ACC112 (cell line): ENCODE measurements around the gene EMC10.

Experiments
- H2AFZ ChIP-seq: fragments of 200-600 bp; sonication (generic); one replicate; pipeline ENCODE4 v1.6.0; 2017; ENCODE audit warnings: antibody characterized with exemption, low read length; ENCODE audit not compliant: unreplicated experiment
- H3K27ac ChIP-seq: fragments of 200-600 bp; sonication (generic); 2 replicates; pipeline ENCODE4 v1.5.1; 2014; ENCODE audit warnings: low read depth, mild to moderate bottlenecking, antibody characterized with exemption, low read length, moderate library complexity
- H3K27me3 ChIP-seq: fragments of 200-600 bp; sonication (generic); 2 replicates; pipeline ENCODE4 v1.6.1; 2014; ENCODE audit warnings: mild to moderate bottlenecking, antibody characterized with exemption, low read length, moderate library complexity, mixed read lengths; ENCODE audit not compliant: insufficient read depth
- H3K36me3 ChIP-seq: fragments of 200-600 bp; sonication (generic); 2 replicates; pipeline ENCODE4 v1.6.1; 2016; ENCODE audit warnings: mild to moderate bottlenecking, antibody characterized with exemption, low read length, moderate library complexity, mixed read lengths; ENCODE audit not compliant: insufficient read depth
- H3K4me1 ChIP-seq: fragments of 200-600 bp; sonication (generic); one replicate; pipeline ENCODE4 v1.6.1; 2016; ENCODE audit warnings: low read length, mixed read lengths; ENCODE audit not compliant: insufficient read depth, unreplicated experiment, control insufficient read depth
- H3K4me3 ChIP-seq: fragments of 200-600 bp; sonication (generic); 2 replicates; pipeline ENCODE4 v1.5.1; 2014; ENCODE audit warnings: mild to moderate bottlenecking, low read depth, low read length
- H3K79me2 ChIP-seq: fragments of 200-600 bp; sonication (generic); one replicate; pipeline ENCODE4 v1.6.0; 2016; ENCODE audit warnings: low read length; ENCODE audit not compliant: control insufficient read depth, unreplicated experiment, insufficient read depth

EMC10 gene

GRCh38 chr19:50490411-50490811 is 14.1 kb downstream of the EMC10 start:
- no peak overlapping the region for H2AFZ ChIP-seq
- peaks cover 49% of the 10 kb centered on the region for H3K27me3 ChIP-seq
- H3K79me2 ChIP-seq: no peaks in the 10 kb centered on the region
- no peaks in the 10 kb centered on the region for H3K4me1 ChIP-seq
- H3K4me3 ChIP-seq: no peak overlapping the region
- no peak overlapping the region for H3K27ac ChIP-seq
- 0 out of 2 replicates have a peak, but pooled peaks cover 4% of the 10 kb centered on the region for H3K36me3 ChIP-seq

- Histone ChIP-seq H2AFZ (no peak overlapping the region), H3K79me2 (no peaks in the 10 kb centered on the region), H3K36me3 (0 out of 2 replicates have a peak, but pooled peaks cover 4% of the 10 kb centered on the region), H3K27me3 (peaks cover 49% of the 10 kb centered on the region), H3K27ac (no peak overlapping the region), H3K4me3 (no peak overlapping the region), H3K4me1 (no peaks in the 10 kb centered on the region)
Observed at GRCh38 chr19:50490991-50491472, 14.7 kb downstream of the EMC10 start.

- no peaks in the 10 kb centered on the region for H3K4me1 ChIP-seq
- peaks cover 41% of the 10 kb centered on the region for H3K27me3 ChIP-seq
- H2AFZ ChIP-seq: no peak overlapping the region
- H3K79me2 ChIP-seq: no peaks in the 10 kb centered on the region
- H3K4me3 ChIP-seq: no peak overlapping the region
- no peaks in the 10 kb centered on the region for H3K36me3 ChIP-seq
- no peak overlapping the region for H3K27ac ChIP-seq
Observed at GRCh38 chr19:50492303-50493052, 16.2 kb downstream of the EMC10 start.

- H3K27ac ChIP-seq: no peak overlapping the region
- no peaks in the 10 kb centered on the region for H3K4me1 ChIP-seq
- no peaks in the 10 kb centered on the region for H3K36me3 ChIP-seq
- peaks cover 44% of the 10 kb centered on the region for H3K27me3 ChIP-seq
- no peak overlapping the region for H3K4me3 ChIP-seq
- no peaks in the 10 kb centered on the region for H3K79me2 ChIP-seq
- H2AFZ ChIP-seq: no peak overlapping the region
Observed at GRCh38 chr19:50493171-50493570, 16.9 kb downstream of the EMC10 start.

GRCh38 chr19:50494186-50495019 is 18.1 kb downstream of the EMC10 start:
- peaks cover 35% of the 10 kb centered on the region for H3K27me3 ChIP-seq
- no peaks in the 10 kb centered on the region for H3K36me3 ChIP-seq
- no peaks in the 10 kb centered on the region for H3K4me1 ChIP-seq
- H2AFZ ChIP-seq: no peak overlapping the region
- H3K79me2 ChIP-seq: no peaks in the 10 kb centered on the region
- H3K27ac ChIP-seq: no peak overlapping the region
- H3K4me3 ChIP-seq: no peak overlapping the region

- no peaks in the 10 kb centered on the region for H3K4me1 ChIP-seq
- H3K79me2 ChIP-seq: no peaks in the 10 kb centered on the region
- H3K27me3 ChIP-seq: peaks cover 32% of the 10 kb centered on the region
- H3K36me3 ChIP-seq: no peaks in the 10 kb centered on the region
- H2AFZ ChIP-seq: no peak overlapping the region
- H3K4me3 ChIP-seq: no peak overlapping the region
- no peak overlapping the region for H3K27ac ChIP-seq
Observed at GRCh38 chr19:50495020-50495531, 18.8 kb downstream of the EMC10 start.

GRCh38 chr19:50496189-50497021 is 20.1 kb downstream of the EMC10 start:
- Histone ChIP-seq H2AFZ (no peak overlapping the region), H3K4me3 (no peak overlapping the region), H3K27ac (no peak overlapping the region), H3K27me3 (peaks cover 21% of the 10 kb centered on the region), H3K36me3 (no peaks in the 10 kb centered on the region), H3K4me1 (no peaks in the 10 kb centered on the region), H3K79me2 (no peaks in the 10 kb centered on the region)

GRCh38 chr19:50497022-50497405 is 20.7 kb downstream of the EMC10 start:
- Histone ChIP-seq H3K36me3 (no peaks in the 10 kb centered on the region), H3K79me2 (no peaks in the 10 kb centered on the region), H2AFZ (no peak overlapping the region), H3K27ac (no peak overlapping the region), H3K4me3 (no peak overlapping the region), H3K4me1 (no peaks in the 10 kb centered on the region), H3K27me3 (peaks cover 15% of the 10 kb centered on the region)

GRCh38 chr19:50498219-50499056 is 22.1 kb downstream of the EMC10 start:
- Histone ChIP-seq H3K4me3 (no peak overlapping the region), H3K36me3 (no peaks in the 10 kb centered on the region), H2AFZ (no peak overlapping the region), H3K27me3 (peaks cover 8% of the 10 kb centered on the region; the same call in 1 of the 2 replicates), H3K4me1 (no peaks in the 10 kb centered on the region), H3K27ac (no peak overlapping the region), H3K79me2 (no peaks in the 10 kb centered on the region)
